GM18511 (cell line): ENCODE results near the gene GPC3.
"Not testable (repeated sequence)": the region's sequence is repeated elsewhere in the genome, so short reads cannot be mapped to it uniquely, and the experiment has no call there.

ENCODE experiments used
- ATAC-seq: cut with Tn5 transposase; IDR thresholded peaks from one replicate; pipeline ENCODE4 v1.9.1; 2021; ENCODE audit warnings: mild to moderate bottlenecking, moderate library complexity; ENCODE audit not compliant: unreplicated experiment

The GPC3 gene

DNA sequence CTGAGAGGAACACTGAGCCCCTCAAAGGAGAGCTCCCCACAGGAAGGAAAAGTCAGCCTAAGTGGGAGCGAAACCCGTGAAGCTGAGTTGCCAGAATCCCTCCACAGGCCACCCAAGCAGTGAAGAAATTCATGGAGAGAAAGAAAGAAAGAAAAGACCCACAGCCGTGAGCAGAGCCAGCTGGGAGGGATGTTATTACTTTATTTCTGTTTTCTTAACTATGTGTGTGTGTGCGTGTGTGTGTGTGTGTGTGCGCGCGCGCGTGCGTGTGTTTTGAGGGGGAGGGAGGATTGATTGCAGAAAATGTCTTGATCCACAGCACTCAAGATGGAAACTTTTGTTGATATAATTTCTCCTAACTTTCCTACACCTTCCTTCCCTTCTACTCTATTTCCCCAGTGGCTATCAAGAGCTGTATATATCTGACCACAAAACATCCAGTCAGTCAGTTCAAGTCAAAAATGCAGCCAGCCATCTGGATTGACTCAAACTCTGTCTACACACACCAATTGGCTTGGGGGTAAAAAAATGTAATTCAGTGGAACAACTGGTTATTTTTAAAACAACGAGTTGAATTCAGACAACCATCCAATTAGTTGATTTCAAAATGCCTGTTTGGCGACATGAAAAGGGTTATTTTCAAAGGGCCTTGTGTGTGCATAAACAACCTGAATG is 13.8 kb upstream of the GPC3 start:
- no peak for ATAC-seq

DNA sequence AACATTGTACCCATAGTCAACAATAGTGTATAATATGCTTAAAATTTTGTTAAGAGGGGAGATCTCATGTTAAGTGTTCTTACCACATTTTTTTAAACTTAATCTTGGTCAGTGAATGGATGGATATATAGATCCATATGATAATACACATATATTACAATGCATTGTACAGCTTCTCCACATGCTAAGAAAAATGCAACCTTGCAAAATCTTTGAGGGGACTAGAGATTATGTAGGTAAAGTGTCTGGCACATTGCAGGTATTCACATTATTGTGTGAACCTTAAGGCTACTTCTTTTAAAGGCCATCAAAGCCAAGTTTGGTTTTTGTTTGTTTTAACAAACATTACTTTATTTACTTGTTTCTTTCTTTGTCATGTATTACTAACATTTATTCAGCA is 10.4 kb upstream of the GPC3 start:
- no peak for ATAC-seq

DNA sequence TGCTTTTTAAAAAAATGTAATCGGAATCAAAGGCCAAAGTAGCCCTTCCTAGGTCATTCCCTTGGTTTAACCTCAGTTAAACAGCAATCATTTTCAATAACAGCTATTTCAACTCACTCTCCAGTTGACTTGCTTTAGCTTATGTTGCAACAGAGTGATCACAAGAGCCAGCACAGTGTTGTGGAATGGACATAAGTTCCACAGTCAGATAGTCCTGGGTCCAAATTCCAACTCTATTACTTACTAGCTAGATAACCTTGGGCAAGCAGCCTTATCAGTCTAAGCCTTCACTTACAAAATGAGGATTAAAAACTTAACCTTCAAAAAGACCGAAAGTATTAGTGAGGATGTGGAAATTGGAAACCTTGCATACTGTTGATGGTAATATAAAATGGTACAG is 9.2 kb upstream of the GPC3 start:
- no peak for ATAC-seq

- no peak for ATAC-seq
Observed at GRCh38 chrX:133992882-133993281, 7.5 kb upstream of the GPC3 start.

DNA sequence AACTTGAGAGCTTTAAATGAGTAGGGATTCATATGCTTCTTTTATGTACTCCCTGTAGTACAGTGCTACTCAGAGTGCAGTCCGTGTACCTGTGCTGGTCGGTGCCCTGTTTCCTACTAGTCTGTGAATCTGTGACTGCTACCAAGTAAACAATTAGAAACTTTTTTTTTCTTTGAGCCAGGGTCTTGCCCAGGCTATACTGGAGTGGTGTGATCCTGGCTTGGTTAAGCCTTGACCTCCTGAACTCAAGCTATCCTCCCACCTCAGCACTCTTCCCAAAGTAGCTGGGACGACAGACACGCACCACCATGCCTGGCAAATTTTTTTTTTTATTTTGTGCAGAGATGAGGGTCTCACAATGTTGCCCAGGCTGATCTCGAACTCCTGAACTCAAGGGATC is 6.4 kb upstream of the GPC3 start:
- ATAC-seq, result no peak

- not testable (repeated sequence) for ATAC-seq
Observed at GRCh38 chrX:133991057-133991456, 5.7 kb upstream of the GPC3 start.

GRCh38 chrX:133989993-133990392 is 4.6 kb upstream of the GPC3 start:
- no peak for ATAC-seq

GRCh38 chrX:133989490-133989889 is 4.1 kb upstream of the GPC3 start:
- ATAC-seq, result no peak

- no peak for ATAC-seq
Observed at GRCh38 chrX:133988010-133988409, 2.6 kb upstream of the GPC3 start.

GRCh38 chrX:133987188-133987587 is 1.8 kb upstream of the GPC3 start:
- ATAC-seq, result no peak

GRCh38 chrX:133985967-133986683 is 731 bp upstream of the GPC3 start:
- no peak for ATAC-seq

DNA sequence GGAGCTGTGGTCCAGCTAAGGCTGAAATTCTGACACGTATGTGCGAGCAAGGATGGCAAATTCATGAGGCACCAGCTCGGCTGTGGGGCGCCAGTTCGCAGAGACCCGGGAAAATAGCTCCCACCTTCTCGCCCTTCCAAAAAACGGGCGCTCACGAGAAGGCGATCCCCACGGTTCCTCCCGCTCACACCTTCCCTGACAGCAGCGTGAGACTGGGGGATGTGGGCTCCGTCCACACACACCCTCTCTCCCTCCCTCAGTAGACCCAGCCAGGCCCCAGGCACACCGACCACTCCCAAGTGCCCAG is 584 bp downstream of the GPC3 start:
- ATAC-seq, result no peak

- no peak for ATAC-seq
Observed at GRCh38 chrX:133983974-133984845, 1.2 kb downstream of the GPC3 start.

DNA sequence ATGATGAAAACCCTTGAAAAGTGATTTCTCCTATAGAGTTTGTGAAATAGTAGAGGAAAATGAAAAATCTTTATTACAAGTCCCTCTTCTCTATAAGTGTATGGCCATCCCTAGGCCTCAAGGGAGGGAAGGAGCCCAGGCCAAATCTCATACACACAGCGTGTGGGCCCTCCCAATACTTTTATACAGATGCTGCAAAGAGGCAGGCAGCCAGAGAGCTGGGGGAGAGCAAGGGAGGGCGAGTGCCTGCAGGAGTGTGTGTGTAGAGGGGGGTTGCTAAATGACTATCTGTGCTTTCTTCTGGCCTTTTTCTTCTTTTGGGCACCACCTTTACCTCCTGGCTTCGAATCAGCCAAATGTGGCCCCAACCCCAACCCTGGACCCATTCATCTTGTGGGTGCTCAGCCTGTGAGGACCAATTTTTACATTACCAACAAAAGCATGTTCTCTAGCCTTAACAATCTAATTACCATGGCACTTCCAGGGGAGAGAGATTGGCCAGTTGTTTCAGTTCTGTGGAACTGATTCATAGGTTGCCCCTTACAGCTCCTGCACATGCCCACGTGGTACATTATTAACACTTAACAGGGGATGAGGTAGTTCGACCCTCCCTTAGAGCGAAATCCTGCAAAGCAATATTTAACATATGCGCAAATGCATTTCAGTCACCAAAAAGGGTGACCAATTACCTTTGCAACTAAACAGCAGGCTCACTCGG is 2.0 kb downstream of the GPC3 start:
- no peak for ATAC-seq

DNA sequence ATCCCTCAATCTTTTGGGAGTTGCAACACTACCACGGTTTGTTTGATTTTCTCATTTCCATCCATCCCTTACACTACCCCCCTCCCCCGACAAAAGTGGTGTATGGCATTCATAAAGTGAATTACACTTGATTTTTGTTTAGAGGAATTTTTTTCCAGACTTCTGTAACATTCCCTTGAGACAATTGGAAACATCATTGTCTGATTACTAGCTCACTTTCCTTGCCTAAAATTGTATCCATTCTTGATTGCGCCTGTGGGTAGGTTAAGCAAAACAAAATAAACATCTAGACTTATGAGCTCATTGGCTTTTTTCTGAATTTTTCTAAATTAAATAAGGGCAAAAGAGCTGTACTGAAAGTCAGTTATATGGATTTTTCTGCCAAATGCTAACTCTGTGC is 3.5 kb downstream of the GPC3 start:
- no peak for ATAC-seq

DNA sequence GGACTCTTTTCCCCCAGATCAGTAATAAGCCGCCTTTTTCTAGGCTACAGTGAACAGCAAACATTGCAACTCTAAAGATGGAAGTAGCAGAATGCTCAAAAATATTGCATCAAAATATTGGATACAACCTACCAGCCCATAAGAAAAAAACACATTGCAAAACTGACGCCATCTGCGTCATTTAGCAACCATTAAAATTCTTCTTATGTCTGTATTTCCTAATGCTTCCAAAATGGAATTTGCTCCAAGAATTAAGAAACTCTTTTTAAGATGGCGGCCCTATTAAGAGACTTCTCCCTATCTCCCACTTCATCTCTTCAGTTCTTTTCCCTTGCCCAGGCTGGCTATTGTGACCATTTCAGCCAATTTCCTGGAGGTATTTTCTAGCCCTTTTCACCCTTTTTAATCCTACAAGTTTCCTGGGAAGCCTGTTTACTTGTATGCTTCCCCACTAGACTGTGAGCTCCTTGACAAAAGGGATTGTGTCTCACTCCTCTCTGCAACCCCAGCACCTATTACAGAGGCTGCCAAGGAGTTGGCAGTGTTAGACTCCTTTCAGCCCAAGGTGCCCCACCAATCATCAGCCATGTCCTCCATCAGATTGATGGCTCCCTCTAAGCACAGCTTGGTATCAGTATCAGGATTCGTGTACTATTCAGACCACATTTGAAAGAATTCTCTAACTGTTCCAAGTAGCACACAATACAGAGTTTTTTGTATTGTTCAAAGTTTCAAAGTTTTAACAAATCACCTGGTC is 4.4 kb downstream of the GPC3 start:
- no peak for ATAC-seq

DNA sequence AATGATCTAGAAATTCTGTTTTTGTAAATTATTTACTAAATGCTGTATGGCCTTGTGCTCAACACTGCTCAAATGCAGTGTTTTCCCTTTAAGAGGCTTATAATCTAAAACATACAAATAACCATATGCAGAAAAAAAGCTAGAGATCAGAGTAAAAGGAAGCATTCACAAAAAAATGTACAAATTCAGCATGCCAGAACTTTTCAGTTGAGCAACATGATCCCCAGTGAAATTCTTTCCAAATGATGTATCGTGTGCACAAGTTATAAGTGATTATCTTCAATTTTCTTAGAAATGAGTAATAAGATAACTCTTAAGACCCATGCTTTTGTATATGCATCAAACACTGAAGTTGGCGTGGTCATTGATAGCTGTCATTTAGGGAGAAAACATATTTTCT is 5.0 kb downstream of the GPC3 start:
- no peak for ATAC-seq

- no peak for ATAC-seq
Observed at GRCh38 chrX:133979641-133980230, 5.7 kb downstream of the GPC3 start.

GRCh38 chrX:133973704-133974103 is 11.7 kb downstream of the GPC3 start:
- ATAC-seq, result no peak

- ATAC-seq, result no peak
Observed at GRCh38 chrX:133972916-133973315, 12.5 kb downstream of the GPC3 start.
